Measurements from ENCODE around the gene AMH.
A peak's percentile ranks its signal among the peaks of the same experiment; 100 is the strongest.

Gene AMH

GRCh38 chr19:2249880-2250765 is 1.0 kb downstream of the AMH start:
- DNase-seq (ENCODE audit: low spot score), result no peak

GRCh38 chr19:2250766-2251105 is 1.6 kb downstream of the AMH start:
- no peak for DNase-seq (ENCODE audit: low spot score)

GRCh38 chr19:2251106-2252054 is 2.3 kb downstream of the AMH start:
- no peak for DNase-seq (ENCODE audit: low spot score)

GRCh38 chr19:2252055-2252796 is 3.1 kb downstream of the AMH start:
- no peak for DNase-seq (ENCODE audit: low spot score)

GRCh38 chr19:2252797-2253105 is 3.6 kb downstream of the AMH start:
- no peak for DNase-seq (ENCODE audit: low spot score)

GRCh38 chr19:2253106-2254063 is 4.3 kb downstream of the AMH start:
- no peak for DNase-seq (ENCODE audit: low spot score)

GRCh38 chr19:2254064-2254872 is 5.1 kb downstream of the AMH start:
- DNase-seq (ENCODE audit: low spot score), result no peak

- DNase-seq (ENCODE audit: low spot score), result no peak
Observed at GRCh38 chr19:2255112-2255845, 6.2 kb downstream of the AMH start.

- DNase-seq (ENCODE audit: low spot score), result no peak
Observed at GRCh38 chr19:2255982-2256685, 7.0 kb downstream of the AMH start, which contains the start of gene JSRP1. Gene JSRP1 (minus strand): TSS chr19:2256417. CDS start chr19:2255314, 1,103 bp downstream.

GRCh38 chr19:2259336-2259735 is 10.2 kb downstream of the AMH start:
- DNase-seq (ENCODE audit: low spot score), result no peak

- DNase-seq (ENCODE audit: low spot score), result no peak
Observed at GRCh38 chr19:2260341-2260805, 11.2 kb downstream of the AMH start.

- DNase-seq (ENCODE audit: low spot score), result no peak
Observed at GRCh38 chr19:2261438-2262172, 12.5 kb downstream of the AMH start.

- DNase-seq (ENCODE audit: low spot score), result peak; percentile 82
Observed at GRCh38 chr19:2266183-2266993, 17.3 kb downstream of the AMH start.

GRCh38 chr19:2268480-2268830 is 19.3 kb downstream of the AMH start:
- no peak for DNase-seq (ENCODE audit: low spot score)

- no peak for DNase-seq (ENCODE audit: low spot score)
Observed at GRCh38 chr19:2268861-2269243, 19.7 kb downstream of the AMH start.

- peak; percentile 95 for DNase-seq (ENCODE audit: low spot score)
Observed at GRCh38 chr19:2269244-2270156, 20.4 kb downstream of the AMH start.

GRCh38 chr19:2270157-2270422 is 21.0 kb downstream of the AMH start:
- no peak for DNase-seq (ENCODE audit: low spot score)
